MM.1S (cell line): ENCODE results near the gene ANKRD60.

Experiments used
- CTCF ChIP-seq: fragments of 300-600 bp; sonication (generic); IDR thresholded peaks from 2 replicates; pipeline ENCODE4 v1.5.1; 2016; ENCODE audit warnings: antibody characterized with exemption, low read length, mixed read lengths
- EZH2 ChIP-seq: fragments of 300-600 bp; sonication (generic); optimal IDR thresholded peaks from 2 replicates; pipeline ENCODE3; 2017; ENCODE audit warnings: low read depth, mild to moderate bottlenecking, antibody characterized with exemption, low read length, mixed read lengths
- EZH2phosphoT487 ChIP-seq: fragments of 300-600 bp; sonication (generic); IDR thresholded peaks from 2 replicates; pipeline ENCODE4 v1.6.1; 2018; ENCODE audit warnings: antibody characterized with exemption, low read length

- TF ChIP-seq CTCF, result no peak
- no peak for TF ChIP-seq EZH2phosphoT487
- TF ChIP-seq EZH2, result no peak
Observed at GRCh38 chr20:58242824-58243223, 14.4 kb upstream of the ANKRD60 start.
